Activated CD4-positive, alpha-beta T cell treated with anti-CD3 and anti-CD28 coated beads for 36 hours (primary cell): ENCODE results near the gene ZBTB8OS. TPM values are rescaled to one million over a fixed set of nuclear protein-coding genes. Genes with fewer than 3 reads are reported as not detected.
A peak's percentile ranks its signal among the peaks of the same experiment; 100 is the strongest.
"Not testable (repeated sequence)": the region's sequence is repeated elsewhere in the genome, so short reads cannot be mapped to it uniquely, and the experiment has no call there.

ENCODE experiments used
- ATAC-seq: fragments of 200-7000 bp; cut with Tn5 transposase; one replicate; pipeline ENCODE4 v1.10.0; 2021; ENCODE audit warnings: mild to moderate bottlenecking, moderate library complexity
- CTCF ChIA-PET: fragments of 350-600 bp; sonication (Branson Sonifier 250); formaldehyde crosslinking; loops from one replicate; lab custom pipeline; 2021; ENCODE audit warnings: antibody characterized with exemption; lab: Charles Lee
- POLR2A ChIA-PET: fragments of 350-600 bp; sonication (Branson Sonifier 250); formaldehyde crosslinking; loops from one replicate; lab custom pipeline; 2021; ENCODE audit warnings: antibody characterized with exemption, inconsistent platforms; lab: Charles Lee
- DNase-seq: peaks from one replicate; pipeline ENCODE4 v3.0.0-alpha.2; 2020
- H3K27ac Mint-ChIP-seq: one replicate; pipeline ENCODE4 v1.8.0; 2021; ENCODE audit warnings: mixed read lengths
- H3K27me3 Mint-ChIP-seq: one replicate; pipeline ENCODE4 v1.8.0; 2021; ENCODE audit warnings: mixed read lengths
- H3K36me3 Mint-ChIP-seq: one replicate; pipeline ENCODE4 v1.8.0; 2021; ENCODE audit warnings: low read depth, mixed read lengths
- H3K4me1 Mint-ChIP-seq: one replicate; pipeline ENCODE4 v1.8.0; 2021; ENCODE audit warnings: mixed read lengths
- H3K4me3 Mint-ChIP-seq: one replicate; pipeline ENCODE4 v1.8.0; 2021; ENCODE audit warnings: mild to moderate bottlenecking, moderate library complexity, mixed read lengths
- H3K9me3 Mint-ChIP-seq: one replicate; pipeline ENCODE4 v1.8.0; 2021; ENCODE audit warnings: low read depth, mixed read lengths
- intact Hi-C, 2 experiments: fragments of 100-400 bp; cut with DNase I in 1 of 2; cut with micrococcal nuclease in 1 of 2; formaldehyde crosslinking; loops; one replicate each; pipeline versions ENCODE4 v1.14.2 to v1.15.1; 2022 to 2024; cut with DNase I, micrococcal nuclease
- total RNA-seq, 2 experiments: library from RNA; stranded (reverse); gene quantifications; one replicate each; pipeline ENCODE4 v1.2.3, GENCODE V29; 2021

Gene ZBTB8OS
- total RNA-seq, 2 experiments from 2014 or later = 61.2 to 63.5 TPM

DNA sequence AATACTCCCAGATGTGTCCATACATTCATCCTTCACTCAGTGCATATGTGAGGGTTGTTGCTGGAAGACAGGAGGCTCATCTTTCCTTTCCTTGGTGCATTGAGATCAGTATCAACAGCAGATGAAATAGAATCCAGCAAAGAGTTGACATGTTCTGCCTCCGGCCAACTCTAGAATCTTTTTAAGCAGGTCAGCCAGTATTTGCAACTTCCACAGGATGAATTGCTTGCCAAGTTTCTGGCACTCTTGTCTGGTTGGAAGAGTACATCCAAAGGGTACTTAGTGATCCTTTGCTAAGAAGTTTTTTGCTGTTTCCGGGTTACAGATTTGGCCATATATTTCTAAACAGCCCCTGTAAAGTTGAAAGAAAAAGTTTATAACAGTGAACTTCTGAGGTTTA lies 31.2 kb upstream of the ZBTB8OS start:
- intact Hi-C loops = loop anchor here in 1 of 2 experiments (10.0 kb wide), 1 partner anchor 157 kb away; no protein-coding TSS in a partner anchor
- Mint-ChIP-seq H3K4me1 (peaks cover 13% of the 10 kb centered on the region), H3K36me3 (peaks cover 71% of the 10 kb centered on the region), H3K4me3 (no peak overlapping the region), H3K9me3 (no peaks in the 10 kb centered on the region), H3K27ac (no peak overlapping the region), H3K27me3 (no peaks in the 10 kb centered on the region)
- CTCF ChIA-PET = no interaction called here
- DNase-seq = no peak
- ATAC-seq = no peak
- POLR2A ChIA-PET = no interaction called here

- peaks cover 13% of the 10 kb centered on the region for H3K4me1 Mint-ChIP-seq
- intact Hi-C loops = loop anchor here in 1 of 2 experiments (10.0 kb wide), 1 partner anchor 156 kb away; no protein-coding TSS in a partner anchor
- DNase-seq (no peak), ATAC-seq (no peak)
- POLR2A ChIA-PET = no interaction called here
- CTCF ChIA-PET = no interaction called here
- no peak overlapping the region for H3K4me3 Mint-ChIP-seq
- no peaks in the 10 kb centered on the region for H3K9me3 Mint-ChIP-seq
- peak overlapping the region; percentile 15 for H3K27ac Mint-ChIP-seq
- peaks cover 65% of the 10 kb centered on the region for H3K36me3 Mint-ChIP-seq
- no peaks in the 10 kb centered on the region for H3K27me3 Mint-ChIP-seq
These were observed 30.3 kb upstream of the ZBTB8OS start for GRCh38 chr1:32680642-32681041.

- H3K9me3 Mint-ChIP-seq, CTCF ChIA-PET, ATAC-seq, H3K4me3 Mint-ChIP-seq, H3K27me3 Mint-ChIP-seq, DNase-seq, H3K27ac Mint-ChIP-seq: not testable (repeated sequence)
- Mint-ChIP-seq H3K36me3 (peaks cover 62% of the 10 kb centered on the region), H3K4me1 (peaks cover 13% of the 10 kb centered on the region)
- POLR2A ChIA-PET = interaction anchor here (0.6 kb wide), 1 partner anchor 26 kb away, joined by 3 read pairs; no protein-coding TSS in a partner anchor
- intact Hi-C loops = loop anchor here in 1 of 2 experiments (10.0 kb wide), 1 partner anchor 155 kb away; no protein-coding TSS in a partner anchor
These were observed 29.6 kb upstream of the ZBTB8OS start for GRCh38 chr1:32679993-32680392.

DNA sequence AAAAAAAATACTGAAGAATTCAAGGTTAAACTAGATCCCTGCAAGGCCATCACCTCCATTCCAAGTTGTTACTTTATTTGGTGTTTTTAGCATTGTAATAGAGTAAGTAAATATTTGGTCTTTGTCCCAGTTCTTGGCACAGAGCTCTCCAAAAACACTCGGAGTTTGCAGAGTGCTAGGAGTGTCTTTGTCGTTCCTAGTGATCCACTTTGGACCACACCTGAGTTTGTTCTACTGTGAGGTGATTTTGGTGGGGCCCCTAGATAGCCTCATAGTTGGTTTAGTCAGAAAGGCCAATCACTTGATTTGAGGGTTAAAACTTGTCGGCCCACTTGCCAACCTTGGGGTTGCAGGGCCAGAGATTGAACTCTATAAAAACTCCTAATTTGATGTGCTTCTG lies 26.6 kb upstream of the ZBTB8OS start:
- ChIA-PET POLR2A (interaction anchor here (0.7 kb wide), 1 partner anchor 660 kb away, joined by 4 read pairs; no protein-coding TSS in a partner anchor), CTCF (interaction anchor here (0.6 to 0.7 kb wide), 2 partner anchors 11 to 127 kb away, joined by 3 to 4 read pairs; no protein-coding TSS in a partner anchor)
- Mint-ChIP-seq H3K4me3 (no peak overlapping the region), H3K27me3 (no peaks in the 10 kb centered on the region), H3K9me3 (no peaks in the 10 kb centered on the region), H3K27ac (no peak overlapping the region), H3K4me1 (peaks cover 4% of the 10 kb centered on the region), H3K36me3 (peaks cover 67% of the 10 kb centered on the region)
- intact Hi-C loops = no loop called here
- DNase-seq (no peak), ATAC-seq (no peak)

DNA sequence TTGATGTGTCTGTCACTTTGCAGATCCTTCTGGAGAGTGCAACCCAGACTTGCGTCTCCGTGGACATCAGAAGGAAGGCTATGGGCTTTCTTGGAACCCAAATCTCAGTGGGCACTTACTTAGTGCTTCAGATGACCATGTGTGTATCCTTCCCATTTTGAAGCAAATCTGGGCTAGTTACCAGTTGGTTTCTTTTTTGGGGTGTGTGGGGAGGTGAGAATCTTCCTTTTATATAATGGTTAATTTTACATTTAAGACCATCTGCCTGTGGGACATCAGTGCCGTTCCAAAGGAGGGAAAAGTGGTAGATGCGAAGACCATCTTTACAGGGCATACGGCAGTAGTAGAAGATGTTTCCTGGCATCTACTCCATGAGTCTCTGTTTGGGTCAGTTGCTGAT lies 18.4 kb upstream of the ZBTB8OS start:
- CTCF ChIA-PET, H3K4me1 Mint-ChIP-seq, ATAC-seq, H3K27me3 Mint-ChIP-seq, DNase-seq, H3K27ac Mint-ChIP-seq, H3K9me3 Mint-ChIP-seq, POLR2A ChIA-PET, H3K4me3 Mint-ChIP-seq: not testable (repeated sequence)
- peaks cover 60% of the 10 kb centered on the region for H3K36me3 Mint-ChIP-seq
- intact Hi-C loops = loop anchor here in 1 of 2 experiments (5.0 kb wide), 1 partner anchor 109 kb away; no protein-coding TSS in a partner anchor

- H3K27me3 Mint-ChIP-seq = no peaks in the 10 kb centered on the region
- H3K9me3 Mint-ChIP-seq = no peaks in the 10 kb centered on the region
- no peak for DNase-seq
- no peak overlapping the region for H3K27ac Mint-ChIP-seq
- no peak overlapping the region for H3K4me3 Mint-ChIP-seq
- intact Hi-C loops = loop anchor here in 1 of 2 experiments (5.0 kb wide), 1 partner anchor 110 kb away; no protein-coding TSS in a partner anchor
- POLR2A ChIA-PET = no interaction called here
- peaks cover 51% of the 10 kb centered on the region for H3K36me3 Mint-ChIP-seq
- CTCF ChIA-PET = no interaction called here
- peaks cover 2% of the 10 kb centered on the region for H3K4me1 Mint-ChIP-seq
- no peak for ATAC-seq
These were observed 16.7 kb upstream of the ZBTB8OS start for GRCh38 chr1:32666901-32667566.

GRCh38 chr1:32665915-32666314 lies 15.6 kb upstream of the ZBTB8OS start:
- ATAC-seq (no peak), DNase-seq (no peak)
- Mint-ChIP-seq H3K27me3 (no peaks in the 10 kb centered on the region), H3K9me3 (no peaks in the 10 kb centered on the region), H3K4me1 (peaks cover 2% of the 10 kb centered on the region), H3K36me3 (peaks cover 53% of the 10 kb centered on the region), H3K4me3 (no peak overlapping the region), H3K27ac (no peak overlapping the region)
- CTCF ChIA-PET = no interaction called here
- POLR2A ChIA-PET = interaction anchor here (0.6 kb wide), 1 partner anchor 28 kb away, joined by 5 read pairs; no protein-coding TSS in a partner anchor
- intact Hi-C loops = loop anchor here in 1 of 2 experiments (5.0 kb wide), 1 partner anchor 111 kb away; no protein-coding TSS in a partner anchor

DNA sequence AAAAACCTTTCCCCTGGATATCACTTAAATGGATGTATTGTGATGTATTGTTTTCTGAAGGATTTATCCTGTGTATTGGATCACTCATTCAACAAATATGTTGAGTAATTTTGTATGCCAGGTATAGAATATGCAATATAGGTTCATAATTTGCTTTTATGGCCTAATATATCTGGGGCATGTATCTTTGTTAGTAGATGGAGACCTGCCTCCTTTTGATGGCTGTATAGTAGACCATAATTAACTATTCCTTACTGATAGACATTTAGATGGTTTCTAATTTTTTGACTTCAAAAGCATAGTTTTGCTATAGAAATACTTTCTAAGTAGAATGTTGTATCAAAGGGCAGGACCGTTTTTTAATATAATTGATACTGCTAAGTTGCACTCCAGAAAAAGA lies 9.2 kb upstream of the ZBTB8OS start:
- no peaks in the 10 kb centered on the region for H3K9me3 Mint-ChIP-seq
- peaks cover 69% of the 10 kb centered on the region for H3K36me3 Mint-ChIP-seq
- DNase-seq = no peak
- POLR2A ChIA-PET = no interaction called here
- H3K4me1 Mint-ChIP-seq = peaks cover 33% of the 10 kb centered on the region
- H3K4me3 Mint-ChIP-seq = no peak overlapping the region
- no peak for ATAC-seq
- H3K27ac Mint-ChIP-seq = no peak overlapping the region
- CTCF ChIA-PET = interaction anchor here (1.1 kb wide), 1 partner anchor 468 kb away, joined by 3 read pairs; no protein-coding TSS in a partner anchor
- intact Hi-C loops = loop anchor here in 1 of 2 experiments (10.0 kb wide), 1 partner anchor 645 kb away; the partner anchor contains the start of gene KHDRBS1
- H3K27me3 Mint-ChIP-seq = no peaks in the 10 kb centered on the region

DNA sequence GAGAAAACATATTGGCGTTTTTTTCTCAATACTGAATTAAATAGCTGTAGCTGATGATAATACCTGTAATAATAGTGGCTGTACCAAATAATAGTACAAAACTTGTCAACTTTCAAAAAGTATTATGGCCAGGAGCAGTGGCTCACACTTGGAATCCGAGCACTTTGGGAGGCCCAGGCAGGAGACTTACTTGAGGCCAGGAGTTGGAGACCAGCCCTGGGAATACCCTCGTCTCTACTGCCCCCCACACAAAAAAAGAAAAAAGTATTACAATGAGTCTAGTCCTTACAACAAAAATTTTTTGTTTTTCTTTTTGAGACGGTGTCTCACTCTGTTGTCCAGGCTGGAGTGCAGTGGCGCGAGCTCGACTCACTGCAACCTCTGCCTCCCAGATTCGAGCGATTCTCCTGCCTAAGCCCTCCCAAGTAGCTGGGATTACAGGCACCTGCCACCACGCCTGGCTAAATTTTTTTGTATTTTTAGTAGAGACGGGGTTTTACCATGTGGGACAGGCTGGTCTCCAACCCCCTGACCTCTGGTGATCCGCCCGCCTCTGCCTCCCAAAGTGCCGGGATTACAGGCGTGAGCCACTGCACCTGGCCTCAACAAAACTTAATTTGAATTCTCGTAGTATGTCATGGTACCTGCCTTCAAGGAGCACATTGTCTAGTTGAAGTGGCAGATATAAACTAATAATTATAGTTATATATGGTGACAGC lies 2.1 kb upstream of the ZBTB8OS start:
- Mint-ChIP-seq H3K27me3 (no peaks in the 10 kb centered on the region), H3K4me3 (peak overlapping the region; percentile 90), H3K27ac (peak overlapping the region; percentile 99), H3K4me1 (peaks cover 57% of the 10 kb centered on the region), H3K9me3 (no peaks in the 10 kb centered on the region), H3K36me3 (peaks cover 57% of the 10 kb centered on the region)
- intact Hi-C loops = loop anchor here in 1 of 2 experiments (10.0 kb wide), 1 partner anchor 638 kb away; the partner anchor contains the start of gene KHDRBS1
- ChIA-PET CTCF (interaction anchor here (0.7 kb wide), 1 partner anchor 330 kb away, joined by 3 read pairs; no protein-coding TSS in a partner anchor), POLR2A (interaction anchor here (1.2 kb wide), 1 partner anchor 132 kb away, joined by 3 read pairs; no protein-coding TSS in a partner anchor)
- ATAC-seq (no peak), DNase-seq (no peak)

DNA sequence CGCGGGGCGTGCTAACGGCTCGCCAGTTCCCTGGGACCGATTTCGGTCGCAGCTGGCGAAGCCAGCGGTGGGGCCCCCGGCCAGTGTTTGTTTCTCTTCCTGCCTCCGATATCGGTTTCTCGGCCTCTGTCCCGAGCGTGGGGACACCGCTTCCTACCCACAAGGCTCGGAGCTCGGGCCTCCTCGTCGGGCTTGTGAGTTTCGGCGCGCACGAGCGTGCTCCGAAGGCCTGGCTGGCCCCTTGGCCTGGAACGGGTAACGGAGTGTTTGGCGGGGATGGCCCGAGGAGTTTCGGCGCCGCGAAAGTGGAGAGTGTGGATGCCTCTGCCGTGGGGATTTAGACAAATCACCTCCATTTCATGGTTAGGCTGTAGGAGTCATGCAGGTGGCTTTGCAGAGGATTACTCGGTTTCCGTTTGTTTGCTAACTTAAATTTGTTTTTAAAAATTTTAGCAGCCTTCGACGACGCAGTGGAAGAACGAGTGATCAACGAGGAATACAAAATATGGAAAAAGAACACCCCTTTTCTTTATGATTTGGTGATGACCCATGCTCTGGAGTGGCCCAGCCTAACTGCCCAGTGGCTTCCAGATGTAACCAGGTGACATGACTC lies 1.2 kb upstream of the ZBTB8OS start:
- DNase-seq (no peak), ATAC-seq (no peak)
- H3K27ac Mint-ChIP-seq = peak overlapping the region; percentile 99
- POLR2A ChIA-PET = interaction anchor here (0.8 to 1.2 kb wide), 4 partner anchors 131 to 544 kb away, joined by 3 read pairs; partner anchors contain the start of genes BSDC1 and KPNA6
- intact Hi-C loops = loop anchor here (1.0 to 10.0 kb wide), 9 partner anchors 112 to 699 kb away; partner anchors contain the start of genes AK2 (in 1 of the 2), AZIN2 (in 1 of the 2), HDAC1 (in 1 of the 2) and KHDRBS1 (in 1 of the 2)
- no peaks in the 10 kb centered on the region for H3K9me3 Mint-ChIP-seq
- H3K4me1 Mint-ChIP-seq = peaks cover 52% of the 10 kb centered on the region
- CTCF ChIA-PET = interaction anchor here (0.5 to 2.1 kb wide), 4 partner anchors 9 to 131 kb away, joined by 3 to 15 read pairs (median 3); no protein-coding TSS in a partner anchor
- H3K4me3 Mint-ChIP-seq = peak overlapping the region; percentile 90
- H3K27me3 Mint-ChIP-seq = no peaks in the 10 kb centered on the region
- H3K36me3 Mint-ChIP-seq = peaks cover 48% of the 10 kb centered on the region
